Colonic mucosa (tissue), 4 donors: Measurements from ENCODE around the gene POP7. TPM values are rescaled to one million over a fixed set of nuclear protein-coding genes. Genes with fewer than 3 reads are reported as not detected.

Source experiments
- DNase-seq: peaks from one replicate; pipeline ENCODE4 v3.0.0-alpha.2; 2020
- H3K27ac ChIP-seq: fragments of 200-600 bp; one replicate; pipeline ENCODE4 v1.8.0; 2021
- H3K27me3 ChIP-seq: fragments of 200-600 bp; one replicate; pipeline ENCODE4 v1.8.0; 2021
- H3K36me3 ChIP-seq: fragments of 200-600 bp; one replicate; pipeline ENCODE4 v1.8.0; 2021
- H3K4me1 ChIP-seq: fragments of 200-600 bp; one replicate; pipeline ENCODE4 v1.8.0; 2021; ENCODE audit warnings: mild to moderate bottlenecking
- H3K4me3 ChIP-seq: fragments of 200-600 bp; one replicate; pipeline ENCODE4 v1.8.0; 2021
- H3K9ac ChIP-seq, 2 donors: one replicate each; pipeline ENCODE4 v1.7.0; 2013; ENCODE audit warnings: control low read depth in 2 of 2, low read depth in 2 of 2, low read length in 2 of 2
- H3K9me3 ChIP-seq: fragments of 200-600 bp; one replicate; pipeline ENCODE4 v1.8.0; 2021
- intact Hi-C: fragments of 100-400 bp; cut with DNase I; formaldehyde crosslinking; loops from one replicate; pipeline ENCODE4 v1.14.1; 2022
- total RNA-seq, 2 donors: library from RNA; stranded (reverse); fragmentation: NEBNext Ultra II Directional in 1 of 2; extraction: Animal tissue kit (Norgen Biotek cat#: 25700) in 1 of 2; gene quantifications; one replicate each; pipeline ENCODE4 v1.2.1, GENCODE V29; 2021
- TF ChIP-seq, protein P1 (sequence below): fragments of 200-600 bp; IDR thresholded peaks from one replicate; pipeline ENCODE4 v1.8.0; 2022; ENCODE audit warnings: antibody characterized with exemption, mild to moderate bottlenecking
- donor health status: healthy.
- donor health status: DM: no; HTN: no; CAD: no.
- donor health status: DM: no; HTN: no; CAD: no.

The POP7 gene
- total RNA-seq, 2 donors from 2014 or later = 28.8 to 43.4 TPM

- peak overlapping the region; percentile 96 for H3K27ac ChIP-seq
- intact Hi-C loops = loop anchor here (10.0 kb wide), 1 partner anchor 70 kb away; the partner anchor contains the start of gene PCOLCE
- H3K9ac ChIP-seq = peak overlapping the region; percentile 72 to 93
- DNase-seq = peak; percentile 57
- no peaks in the 10 kb centered on the region for H3K4me1 ChIP-seq
- no peaks in the 10 kb centered on the region for H3K9me3 ChIP-seq
- peaks cover 23% of the 10 kb centered on the region for H3K36me3 ChIP-seq
- no peaks in the 10 kb centered on the region for H3K27me3 ChIP-seq
- H3K4me3 ChIP-seq = peak overlapping the region; percentile 80
- TF ChIP-seq, protein P1, sequence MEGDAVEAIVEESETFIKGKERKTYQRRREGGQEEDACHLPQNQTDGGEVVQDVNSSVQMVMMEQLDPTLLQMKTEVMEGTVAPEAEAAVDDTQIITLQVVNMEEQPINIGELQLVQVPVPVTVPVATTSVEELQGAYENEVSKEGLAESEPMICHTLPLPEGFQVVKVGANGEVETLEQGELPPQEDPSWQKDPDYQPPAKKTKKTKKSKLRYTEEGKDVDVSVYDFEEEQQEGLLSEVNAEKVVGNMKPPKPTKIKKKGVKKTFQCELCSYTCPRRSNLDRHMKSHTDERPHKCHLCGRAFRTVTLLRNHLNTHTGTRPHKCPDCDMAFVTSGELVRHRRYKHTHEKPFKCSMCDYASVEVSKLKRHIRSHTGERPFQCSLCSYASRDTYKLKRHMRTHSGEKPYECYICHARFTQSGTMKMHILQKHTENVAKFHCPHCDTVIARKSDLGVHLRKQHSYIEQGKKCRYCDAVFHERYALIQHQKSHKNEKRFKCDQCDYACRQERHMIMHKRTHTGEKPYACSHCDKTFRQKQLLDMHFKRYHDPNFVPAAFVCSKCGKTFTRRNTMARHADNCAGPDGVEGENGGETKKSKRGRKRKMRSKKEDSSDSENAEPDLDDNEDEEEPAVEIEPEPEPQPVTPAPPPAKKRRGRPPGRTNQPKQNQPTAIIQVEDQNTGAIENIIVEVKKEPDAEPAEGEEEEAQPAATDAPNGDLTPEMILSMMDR = no peak
Observed at GRCh38 chr7:100674411-100675104, 31.4 kb upstream of the POP7 start.

GRCh38 chr7:100675105-100675451, 30.8 kb upstream of the POP7 start:
- intact Hi-C loops = loop anchor here (10.0 kb wide), 1 partner anchor 70 kb away; the partner anchor contains the start of gene PCOLCE
- Histone ChIP-seq H3K4me1 (no peaks in the 10 kb centered on the region), H3K36me3 (peaks cover 24% of the 10 kb centered on the region), H3K4me3 (peak overlapping the region; percentile 80), H3K9ac (peak overlapping the region; percentile 72 to 93), H3K9me3 (no peaks in the 10 kb centered on the region), H3K27me3 (no peaks in the 10 kb centered on the region), H3K27ac (peak overlapping the region; percentile 96)
- no peak for DNase-seq
- TF ChIP-seq, protein P1 = no peak

- Histone ChIP-seq H3K9ac (peak overlapping the region; percentile 56 to 93), H3K27me3 (no peaks in the 10 kb centered on the region), H3K4me3 (peak overlapping the region; percentile 80), H3K27ac (peak overlapping the region; percentile 96), H3K4me1 (no peaks in the 10 kb centered on the region), H3K9me3 (no peaks in the 10 kb centered on the region), H3K36me3 (peaks cover 24% of the 10 kb centered on the region)
- DNase-seq = peak; percentile 80
- intact Hi-C loops = loop anchor here (10.0 kb wide), 1 partner anchor 71 kb away; the partner anchor contains the start of gene PCOLCE
- TF ChIP-seq, protein P1 = no peak
Observed at GRCh38 chr7:100675581-100676350, 30.2 kb upstream of the POP7 start.

DNA sequence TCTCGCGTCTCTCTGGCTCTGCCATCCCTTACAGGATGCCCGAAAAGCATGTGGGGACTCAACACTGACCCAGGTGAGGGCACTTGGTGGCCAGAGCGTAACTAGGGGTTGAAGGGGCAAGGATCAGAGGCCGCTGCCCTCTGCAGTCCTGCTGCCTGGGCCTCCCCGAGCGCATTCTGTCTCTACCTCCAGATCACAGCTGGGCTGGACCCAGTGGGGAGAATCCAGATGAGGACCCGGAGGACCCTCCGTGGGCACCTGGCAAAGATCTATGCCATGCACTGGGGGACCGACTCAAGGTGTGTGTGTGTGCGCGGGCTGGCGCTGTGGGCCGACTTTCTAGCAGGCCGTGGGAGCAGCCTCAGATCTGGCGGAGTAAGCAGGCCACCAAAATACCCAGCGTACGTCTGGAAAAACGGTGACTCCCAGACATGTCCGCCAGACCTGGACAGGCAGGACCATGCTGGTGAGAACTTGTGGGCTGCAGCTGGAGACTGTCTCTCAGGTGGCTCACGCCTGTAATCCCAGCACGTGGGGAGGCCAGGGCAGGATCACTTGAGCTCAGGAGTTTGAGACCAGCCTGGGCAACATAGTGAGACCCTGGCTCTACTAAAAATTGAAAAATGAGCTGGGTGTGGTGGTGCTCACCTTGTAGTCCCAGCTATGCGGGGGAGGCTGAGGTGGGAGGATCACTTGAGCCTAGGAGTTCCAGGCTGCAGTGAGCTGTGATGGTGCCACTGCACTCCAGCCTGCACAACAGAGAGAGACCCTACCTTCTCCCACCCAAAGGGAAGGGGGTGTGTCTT, 29.2 kb upstream of the POP7 start:
- no peaks in the 10 kb centered on the region for H3K9me3 ChIP-seq
- H3K36me3 ChIP-seq = peaks cover 24% of the 10 kb centered on the region
- peak overlapping the region; percentile 96 for H3K27ac ChIP-seq
- H3K4me1 ChIP-seq = no peaks in the 10 kb centered on the region
- intact Hi-C loops = loop anchor here (10.0 kb wide), 1 partner anchor 72 kb away; the partner anchor contains the start of gene PCOLCE
- H3K9ac ChIP-seq = peak overlapping the region in 1 of 2 donors; percentile 93
- H3K4me3 ChIP-seq = no peak overlapping the region
- no peaks in the 10 kb centered on the region for H3K27me3 ChIP-seq
- no peak for DNase-seq
- TF ChIP-seq, protein P1 = no peak
